Spinal cord (tissue), 10 donors: Measurements from ENCODE around the gene NINJ2. TPM values are rescaled to one million over a fixed set of nuclear protein-coding genes. Genes with fewer than 3 reads are reported as not detected.

Source experiments
- DNase-seq, 6 donors: peaks; one replicate each; pipeline versions ENCODE4 v3.0.0 to v3.0.0-alpha.2; 2013 to 2015; ENCODE audit warnings: low spot score in 6 of 6, low read depth in 4 of 6
- H3K27ac ChIP-seq: one replicate; pipeline ENCODE4 v1.5.1; 2013; ENCODE audit warnings: low read depth, low read length, control low read depth
- H3K27me3 ChIP-seq: one replicate; pipeline ENCODE4 v1.6.1; 2013; ENCODE audit warnings: low read length; ENCODE audit not compliant: control insufficient read depth, insufficient read depth
- H3K36me3 ChIP-seq: one replicate; pipeline ENCODE4 v1.6.1; 2013; ENCODE audit warnings: low read length; ENCODE audit not compliant: control insufficient read depth, insufficient read depth
- H3K4me1 ChIP-seq: one replicate; pipeline ENCODE4 v1.6.1; 2013; ENCODE audit warnings: low read length; ENCODE audit not compliant: control insufficient read depth, insufficient read depth
- H3K4me3 ChIP-seq: one replicate; pipeline ENCODE4 v1.5.1; 2013; ENCODE audit warnings: low read depth, low read length, control low read depth
- H3K9me3 ChIP-seq: one replicate; pipeline ENCODE4 v1.6.1; 2013; ENCODE audit warnings: low read length; ENCODE audit not compliant: control insufficient read depth, insufficient read depth
- WGBS: methylation state at CpG from one replicate; pipeline ENCODE4 v1.1.5; 2013; ENCODE audit warnings: missing lambda C conversion rate; ENCODE audit not compliant: insufficient coverage; 5-methylcytosine and 5-hydroxymethylcytosine counted together
- polyA plus RNA-seq, 2 donors: library from polyadenylated mRNA; unstranded; fragments of 120-200 nt; gene quantifications; one replicate each; pipeline ENCODE4 v1.2.1, GENCODE V29; 2013; ENCODE audit not compliant: insufficient read length in 2 of 2
- total RNA-seq, 2 donors: library from RNA; depleted of rRNA in 1 of 2; stranded (reverse); fragments of 120-200 nt in 1 of 2; fragments of >200 nt in 1 of 2; gene quantifications; one replicate each; pipeline versions ENCODE4 v1.2.3 to v1.2.4, GENCODE V29; 2013 to 2014
- donor health status: healthy.

Gene NINJ2
- total and polyA plus RNA-seq, 4 donors, result 5.4 to 6.2 (median 6.0) TPM

GRCh38 chr12:694734-695503, 31.7 kb upstream of the NINJ2 start:
- Histone ChIP-seq H3K27ac (no peak overlapping the region), H3K4me3 (no peak overlapping the region), H3K4me1 (no peaks in the 10 kb centered on the region), H3K36me3 (no peaks in the 10 kb centered on the region), H3K27me3 (no peaks in the 10 kb centered on the region), H3K9me3 (no peaks in the 10 kb centered on the region)
- no peak for DNase-seq
- WGBS, result 91% methylated on average over 27 of the region's 27 CpGs

GRCh38 chr12:693934-694533, 30.8 kb upstream of the NINJ2 start:
- DNase-seq, result no peak
- Histone ChIP-seq H3K27ac (no peak overlapping the region), H3K4me3 (no peak overlapping the region), H3K36me3 (no peaks in the 10 kb centered on the region), H3K4me1 (no peaks in the 10 kb centered on the region), H3K27me3 (no peaks in the 10 kb centered on the region), H3K9me3 (no peaks in the 10 kb centered on the region)
- WGBS, result 100% methylated on average over 5 of the region's 7 CpGs

DNA sequence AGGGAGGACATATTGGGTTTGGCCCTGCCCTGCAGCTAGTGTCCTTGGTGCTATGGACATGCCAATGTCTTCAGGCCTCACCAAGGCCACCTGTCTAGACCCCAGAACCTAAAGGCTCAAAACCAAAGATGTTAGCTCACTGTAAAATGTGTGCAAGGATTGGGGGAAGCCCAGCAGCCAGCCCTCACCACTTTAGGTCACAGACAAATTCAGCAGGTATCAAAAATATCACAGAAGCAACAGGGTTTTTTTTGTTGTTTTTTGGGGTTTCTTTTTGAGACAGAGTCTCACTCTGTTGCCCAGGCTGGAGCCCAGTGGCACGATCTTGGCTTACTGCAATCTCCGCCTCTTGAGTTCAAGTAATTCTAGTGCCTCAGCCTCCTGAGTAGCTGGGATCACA, 29.0 kb upstream of the NINJ2 start:
- H3K27me3 ChIP-seq, result no peaks in the 10 kb centered on the region

GRCh38 chr12:690466-690865, 27.2 kb upstream of the NINJ2 start:
- no peaks in the 10 kb centered on the region for H3K36me3 ChIP-seq

More for the DNA sequence above, 29.0 kb upstream of the NINJ2 start:
- WGBS, result 100% methylated on average over 1 of the region's 2 CpGs
- Histone ChIP-seq H3K9me3 (no peaks in the 10 kb centered on the region), H3K4me1 (no peaks in the 10 kb centered on the region), H3K4me3 (no peak overlapping the region), H3K36me3 (no peaks in the 10 kb centered on the region), H3K27ac (no peak overlapping the region)
- DNase-seq, result no peak

DNA sequence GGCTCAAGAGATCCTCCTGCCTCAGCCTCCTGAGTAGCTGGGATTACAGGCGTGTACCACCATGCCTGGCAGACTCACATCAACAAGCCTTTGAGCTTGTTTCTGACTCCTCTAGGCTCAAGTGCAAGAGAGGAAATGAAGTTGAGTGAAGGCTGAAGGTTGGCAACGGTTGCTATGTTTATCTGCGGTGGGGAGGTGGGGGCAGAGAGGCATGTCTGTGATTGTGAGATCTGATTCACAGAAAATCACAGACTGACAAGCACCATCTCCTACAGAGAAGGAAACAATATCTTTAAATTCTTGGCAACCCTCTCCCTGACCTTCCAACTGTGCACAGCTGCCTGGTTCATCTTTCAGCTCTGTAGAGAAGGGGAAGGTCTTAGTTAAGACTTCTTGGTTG, 22.1 kb upstream of the NINJ2 start:
- Histone ChIP-seq H3K27ac (no peak overlapping the region), H3K4me1 (no peaks in the 10 kb centered on the region), H3K27me3 (no peaks in the 10 kb centered on the region), H3K9me3 (no peaks in the 10 kb centered on the region), H3K36me3 (no peaks in the 10 kb centered on the region), H3K4me3 (no peak overlapping the region)
- no CpG with 5 or more reads among the region's 3 CpGs for WGBS
- peak in 2 of 6 donors; percentile 16 to 53 for DNase-seq

More at GRCh38 chr12:690466-690865, 27.2 kb upstream of the NINJ2 start:
- Histone ChIP-seq H3K27ac (no peak overlapping the region), H3K4me1 (no peaks in the 10 kb centered on the region), H3K27me3 (no peaks in the 10 kb centered on the region), H3K4me3 (no peak overlapping the region), H3K9me3 (no peaks in the 10 kb centered on the region)
- DNase-seq, result no peak
- 90% methylated on average over 2 of the region's 12 CpGs for WGBS

DNA sequence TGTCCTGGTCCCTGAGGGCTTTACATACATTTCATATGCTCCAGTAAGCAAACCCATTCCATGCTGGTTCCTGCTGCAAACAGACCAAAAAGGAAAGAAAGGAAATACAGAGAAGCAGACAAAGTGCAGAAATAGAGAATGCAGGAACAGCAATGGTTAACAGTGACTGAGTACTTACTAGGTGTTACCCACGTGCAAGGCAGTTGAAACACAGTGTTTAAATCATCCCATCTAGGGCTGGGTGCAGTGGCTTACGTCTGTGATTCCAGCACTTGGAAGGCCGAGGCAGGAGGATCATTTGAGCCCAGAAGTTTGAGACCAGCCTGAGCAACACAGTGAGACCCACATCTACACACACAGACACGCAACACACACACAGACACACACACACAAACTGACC, 21.2 kb upstream of the NINJ2 start:
- no peak for DNase-seq
- 69% methylated on average over 3 of the region's 4 CpGs for WGBS
- no peaks in the 10 kb centered on the region for H3K36me3 ChIP-seq
- no peaks in the 10 kb centered on the region for H3K4me1 ChIP-seq
- no peaks in the 10 kb centered on the region for H3K27me3 ChIP-seq
- H3K9me3 ChIP-seq, result no peaks in the 10 kb centered on the region
- no peak overlapping the region for H3K27ac ChIP-seq
- no peak overlapping the region for H3K4me3 ChIP-seq

DNA sequence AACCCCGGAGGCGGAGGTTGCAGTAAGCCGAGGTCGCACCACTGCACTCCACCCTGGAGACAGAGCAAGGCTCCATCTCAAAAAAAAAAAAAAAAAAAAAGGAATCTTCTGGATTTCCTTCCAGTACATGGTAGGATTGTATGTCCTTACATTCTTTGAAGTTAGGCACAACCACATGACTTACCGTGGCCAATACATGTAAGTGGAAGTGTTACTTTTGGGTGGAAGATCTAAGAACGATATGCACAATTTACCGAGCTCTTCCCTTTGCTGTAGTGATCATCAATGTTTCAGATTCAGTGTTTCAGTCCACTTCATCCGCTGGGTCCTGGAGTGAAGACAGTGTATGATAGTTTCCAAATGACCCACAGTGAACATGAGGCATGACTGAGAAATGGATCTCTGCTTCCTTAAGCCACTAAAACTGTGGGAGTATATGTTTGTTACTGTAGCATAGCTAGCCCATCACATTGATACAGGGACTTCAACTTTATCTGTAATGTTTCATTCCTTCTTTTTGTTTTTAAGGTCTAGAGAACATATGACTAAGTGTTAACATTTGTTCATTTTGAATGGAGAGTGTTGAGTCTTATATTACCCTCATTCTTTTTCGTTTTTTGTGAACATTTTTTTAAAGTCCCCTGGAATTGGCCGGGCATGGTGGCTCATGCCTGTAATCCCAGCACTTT, 18.5 kb upstream of the NINJ2 start:
- WGBS, result 96% methylated on average over 3 of the region's 10 CpGs

GRCh38 chr12:678747-679712, 15.8 kb upstream of the NINJ2 start:
- Histone ChIP-seq H3K4me1 (no peaks in the 10 kb centered on the region), H3K9me3 (no peaks in the 10 kb centered on the region), H3K36me3 (no peaks in the 10 kb centered on the region), H3K27ac (no peak overlapping the region), H3K27me3 (no peaks in the 10 kb centered on the region), H3K4me3 (no peak overlapping the region)
- WGBS, result 86% methylated on average over 12 of the region's 17 CpGs
- peak in 1 of 6 donors; percentile 15 for DNase-seq

More for the DNA sequence above, 18.5 kb upstream of the NINJ2 start:
- no peaks in the 10 kb centered on the region for H3K4me1 ChIP-seq
- DNase-seq, result no peak
- no peak overlapping the region for H3K4me3 ChIP-seq
- no peaks in the 10 kb centered on the region for H3K9me3 ChIP-seq
- H3K27ac ChIP-seq, result no peak overlapping the region
- H3K27me3 ChIP-seq, result no peaks in the 10 kb centered on the region
- no peaks in the 10 kb centered on the region for H3K36me3 ChIP-seq

DNA sequence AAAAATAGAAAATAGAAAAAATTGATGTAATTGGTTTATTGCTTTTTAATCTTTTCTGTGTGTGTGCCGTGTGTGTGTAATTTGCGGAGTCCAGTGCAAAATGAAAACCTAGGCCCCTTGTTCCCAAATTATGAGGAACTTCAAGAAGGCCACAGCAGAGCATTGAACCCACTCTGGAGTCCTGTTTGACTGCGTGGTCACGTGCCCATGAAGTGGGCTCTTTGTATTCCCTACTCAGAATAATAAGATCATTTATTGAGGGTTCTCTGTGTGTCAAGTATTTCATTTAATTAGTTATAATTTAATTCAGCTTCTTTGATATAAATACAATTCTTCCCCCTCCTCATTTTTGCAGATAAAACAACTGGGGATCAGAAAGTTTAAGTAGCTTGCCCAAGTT, 12.3 kb upstream of the NINJ2 start:
- Histone ChIP-seq H3K27me3 (no peaks in the 10 kb centered on the region), H3K4me1 (no peaks in the 10 kb centered on the region), H3K27ac (no peak overlapping the region), H3K4me3 (no peak overlapping the region), H3K9me3 (no peaks in the 10 kb centered on the region), H3K36me3 (no peaks in the 10 kb centered on the region)
- WGBS, result 94% methylated on average over 2 of the region's 4 CpGs
- DNase-seq, result no peak
